Pons (tissue), 1 donor: ENCODE data around the gene WDR7.

ENCODE experiments used
- DNase-seq: peaks from one replicate; pipeline ENCODE4 v3.0.0-alpha.2; 2016; ENCODE audit warnings: low spot score

WDR7 gene

GRCh38 chr18:56804395-56804794 is 153.2 kb downstream of the WDR7 start:
- no peak for DNase-seq

- DNase-seq, result no peak
These were observed 156.7 kb downstream of the WDR7 start for GRCh38 chr18:56807901-56808300.

- DNase-seq, result no peak
These were observed 161.5 kb downstream of the WDR7 start for GRCh38 chr18:56812674-56813073.

- no peak for DNase-seq
These were observed 164.8 kb downstream of the WDR7 start for GRCh38 chr18:56815926-56816325.

GRCh38 chr18:56823986-56824565 is 172.9 kb downstream of the WDR7 start:
- no peak for DNase-seq

- no peak for DNase-seq
These were observed 174.2 kb downstream of the WDR7 start for GRCh38 chr18:56825321-56825720.

GRCh38 chr18:56825878-56826277 is 174.7 kb downstream of the WDR7 start:
- no peak for DNase-seq

GRCh38 chr18:56831988-56832387 is 180.8 kb downstream of the WDR7 start:
- DNase-seq, result no peak

- no peak for DNase-seq
These were observed 184.2 kb downstream of the WDR7 start for GRCh38 chr18:56835331-56835730.

GRCh38 chr18:56836173-56836572 is 185.0 kb downstream of the WDR7 start:
- no peak for DNase-seq

GRCh38 chr18:56841836-56842235 is 190.7 kb downstream of the WDR7 start:
- DNase-seq, result no peak

GRCh38 chr18:56843241-56843640 is 192.1 kb downstream of the WDR7 start:
- DNase-seq, result no peak

GRCh38 chr18:56844556-56844955 is 193.4 kb downstream of the WDR7 start:
- no peak for DNase-seq

GRCh38 chr18:56851774-56852173 is 200.6 kb downstream of the WDR7 start:
- no peak for DNase-seq

GRCh38 chr18:56853961-56854360 is 202.8 kb downstream of the WDR7 start:
- DNase-seq, result peak; percentile 83

- DNase-seq, result peak; percentile 42
These were observed 210.1 kb downstream of the WDR7 start for GRCh38 chr18:56861244-56861643.

GRCh38 chr18:56869189-56869777 is 218.1 kb downstream of the WDR7 start:
- peak; percentile 89 for DNase-seq

- no peak for DNase-seq
These were observed 219.8 kb downstream of the WDR7 start for GRCh38 chr18:56870982-56871381.

- peak; percentile 9 for DNase-seq
These were observed 221.0 kb downstream of the WDR7 start for GRCh38 chr18:56872140-56872539.

GRCh38 chr18:56873441-56874140 is 222.4 kb downstream of the WDR7 start:
- peak; percentile 96 for DNase-seq

GRCh38 chr18:56878711-56879110 is 227.6 kb downstream of the WDR7 start:
- no peak for DNase-seq

GRCh38 chr18:56884511-56884910 is 233.4 kb downstream of the WDR7 start:
- DNase-seq, result no peak

- no peak for DNase-seq
These were observed 237.8 kb downstream of the WDR7 start for GRCh38 chr18:56888978-56889377.

- no peak for DNase-seq
These were observed 238.5 kb downstream of the WDR7 start for GRCh38 chr18:56889621-56890020.
